HG03442 (cell line): ENCODE data around the gene GOSR1.
"Not testable (repeated sequence)": the region's sequence is repeated elsewhere in the genome, so short reads cannot be mapped to it uniquely, and the experiment has no call there.

ENCODE experiments used
- ATAC-seq: cut with Tn5 transposase; IDR thresholded peaks from one replicate; pipeline ENCODE4 v1.9.1; 2021; ENCODE audit warnings: mild to moderate bottlenecking, moderate library complexity; ENCODE audit not compliant: unreplicated experiment

The GOSR1 gene

DNA sequence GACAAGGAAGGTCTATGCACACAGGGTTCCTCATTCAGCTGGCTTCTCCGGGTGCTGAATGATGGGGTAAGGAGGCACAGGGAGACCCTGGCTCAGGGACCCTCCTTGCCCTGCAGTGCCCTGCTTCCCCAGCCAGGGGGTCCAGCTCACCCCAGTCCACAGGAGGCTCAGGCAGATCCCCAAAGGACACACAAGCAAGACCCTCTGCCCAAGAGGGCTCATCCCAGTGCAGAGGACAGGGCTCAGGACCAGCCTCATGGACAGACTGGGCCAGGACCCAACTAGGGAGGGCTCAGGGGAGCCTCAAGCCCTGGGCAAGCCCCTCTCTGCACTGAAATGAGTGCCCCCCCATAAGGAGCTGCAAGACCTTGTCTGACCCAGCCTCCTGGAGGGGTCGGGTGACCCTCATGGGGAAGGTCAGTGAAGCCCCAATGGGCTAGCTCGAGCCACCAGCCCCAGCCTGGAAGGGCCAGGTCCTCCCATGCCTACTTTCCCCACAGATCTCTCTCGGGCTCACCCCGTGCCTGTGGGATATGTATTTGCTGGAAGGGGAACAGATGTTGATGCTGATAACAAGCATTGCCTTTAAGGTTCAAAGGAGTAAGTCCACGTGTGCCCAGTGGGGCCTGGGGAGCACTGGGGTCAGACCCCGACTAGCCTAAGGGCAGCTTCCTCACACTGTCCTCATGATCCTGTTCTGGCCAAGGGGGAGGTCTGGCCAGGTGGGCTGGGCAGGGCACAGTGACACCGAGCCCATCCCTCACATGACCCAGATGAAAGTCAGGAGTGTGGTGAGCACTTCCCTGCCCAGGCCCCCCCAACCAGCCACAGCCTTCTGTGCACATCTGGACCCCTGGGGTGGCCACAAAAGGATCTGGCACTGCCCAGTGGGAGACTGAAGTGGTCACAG, 83.2 kb downstream of the GOSR1 start:
- not testable (repeated sequence) for ATAC-seq

DNA sequence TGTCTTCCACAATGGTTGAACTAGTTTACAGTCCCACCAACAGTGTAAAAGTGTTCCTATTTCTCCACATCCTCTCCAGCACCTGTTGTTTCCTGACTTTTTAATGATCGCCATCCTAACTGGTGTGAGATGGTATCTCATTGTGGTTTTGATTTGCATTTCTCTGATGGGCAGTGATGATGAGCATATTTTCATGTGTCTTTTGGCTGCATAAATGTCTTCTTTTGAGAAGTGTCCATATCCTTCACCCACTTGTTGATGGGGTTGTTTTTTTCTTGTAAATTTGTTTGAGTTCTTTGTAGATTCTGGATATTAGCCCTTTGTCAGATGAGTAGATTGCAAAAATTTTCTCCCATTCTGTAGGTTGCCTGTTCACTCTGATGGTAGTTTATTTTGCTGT, 84.6 kb downstream of the GOSR1 start:
- not testable (repeated sequence) for ATAC-seq

DNA sequence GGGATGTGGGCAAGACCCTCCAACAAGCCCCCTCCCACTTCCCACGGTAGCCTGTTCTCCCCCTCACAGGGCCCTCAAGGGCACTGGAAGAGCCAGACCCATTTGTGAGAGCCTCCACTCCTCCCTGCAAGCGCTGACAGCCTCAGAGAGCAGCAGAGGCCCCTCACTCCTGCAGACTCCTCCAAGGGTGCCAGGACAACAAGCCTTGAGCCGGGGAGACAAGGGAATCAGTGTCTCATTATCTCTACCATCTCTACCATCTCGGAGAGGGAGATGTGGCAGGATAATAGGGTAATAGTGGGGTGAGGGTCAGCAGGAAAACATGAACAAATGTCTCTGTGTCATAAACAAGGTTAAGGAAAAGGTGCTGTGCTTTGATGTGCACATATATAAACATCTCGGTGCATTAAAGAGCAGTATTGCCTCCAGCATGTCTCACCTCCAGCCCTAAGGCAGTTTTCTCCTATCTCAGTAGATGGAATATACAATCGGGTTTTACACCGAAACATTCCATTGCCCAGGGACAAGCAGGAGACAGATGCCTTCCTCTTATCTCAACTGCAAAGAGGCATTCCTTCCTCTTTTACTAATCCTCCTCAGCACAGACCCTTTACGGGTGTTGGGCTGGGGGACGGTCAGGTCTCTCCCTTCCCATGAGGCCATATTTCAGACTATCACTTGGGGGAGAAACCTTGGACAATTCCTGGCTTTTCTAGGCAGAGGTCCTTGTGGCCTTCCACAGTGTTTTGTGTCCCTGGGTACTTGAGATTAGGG, 86.1 kb downstream of the GOSR1 start:
- not testable (repeated sequence) for ATAC-seq

DNA sequence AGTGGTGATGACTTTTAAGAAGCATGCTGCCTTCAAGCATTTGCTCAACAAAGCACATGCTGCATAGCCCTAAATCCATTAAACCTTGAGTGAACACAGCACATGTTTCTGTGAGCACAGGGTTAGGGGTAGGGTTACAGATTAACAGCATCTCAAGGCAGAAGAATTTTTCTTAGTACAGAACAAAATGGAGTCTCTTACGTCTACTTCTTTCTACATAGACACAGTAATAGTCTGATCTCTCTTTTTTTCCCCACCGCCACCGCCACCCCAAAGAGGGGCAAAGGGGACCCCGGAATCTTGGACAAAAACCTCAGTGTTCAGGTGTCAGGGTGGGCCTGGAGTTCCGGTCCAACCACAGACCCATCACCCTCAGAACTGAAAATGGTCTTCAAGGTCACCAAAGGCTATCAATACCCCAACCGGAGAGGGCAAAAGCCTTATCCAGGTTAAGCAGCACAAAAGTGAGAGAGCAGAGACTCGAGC, 86.7 kb downstream of the GOSR1 start:
- ATAC-seq, result not testable (repeated sequence)

DNA sequence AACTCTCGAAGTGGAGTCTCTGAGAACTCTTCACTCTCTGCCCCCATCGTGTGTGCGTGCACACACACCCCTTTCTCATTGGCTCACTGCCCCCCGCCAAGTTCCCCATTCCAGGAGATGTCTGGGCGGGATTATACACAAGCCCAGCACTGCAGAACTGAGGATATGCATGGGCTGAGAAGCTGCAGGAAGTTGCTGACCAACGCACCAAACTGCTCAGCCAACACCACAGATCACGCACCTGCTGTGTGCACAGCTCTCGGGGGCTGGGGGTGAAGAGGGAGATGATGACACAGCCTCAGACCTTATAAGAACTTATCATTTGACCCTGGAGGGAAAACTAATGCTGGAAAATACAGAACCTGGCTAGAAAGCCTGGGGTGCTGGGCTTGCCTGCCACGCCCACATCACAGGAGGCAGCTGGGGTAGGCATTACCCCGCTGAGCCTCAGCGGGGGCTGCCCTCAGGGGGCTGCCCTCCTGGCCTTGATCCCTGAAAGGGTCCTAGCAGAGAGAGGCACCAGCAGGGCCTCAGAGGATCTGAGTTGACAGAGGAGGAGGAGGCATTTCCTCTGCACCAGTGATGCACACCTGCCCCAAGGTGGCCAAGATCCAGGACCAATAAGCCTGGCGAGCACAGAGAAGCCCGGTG, 87.3 kb downstream of the GOSR1 start:
- not testable (repeated sequence) for ATAC-seq

DNA sequence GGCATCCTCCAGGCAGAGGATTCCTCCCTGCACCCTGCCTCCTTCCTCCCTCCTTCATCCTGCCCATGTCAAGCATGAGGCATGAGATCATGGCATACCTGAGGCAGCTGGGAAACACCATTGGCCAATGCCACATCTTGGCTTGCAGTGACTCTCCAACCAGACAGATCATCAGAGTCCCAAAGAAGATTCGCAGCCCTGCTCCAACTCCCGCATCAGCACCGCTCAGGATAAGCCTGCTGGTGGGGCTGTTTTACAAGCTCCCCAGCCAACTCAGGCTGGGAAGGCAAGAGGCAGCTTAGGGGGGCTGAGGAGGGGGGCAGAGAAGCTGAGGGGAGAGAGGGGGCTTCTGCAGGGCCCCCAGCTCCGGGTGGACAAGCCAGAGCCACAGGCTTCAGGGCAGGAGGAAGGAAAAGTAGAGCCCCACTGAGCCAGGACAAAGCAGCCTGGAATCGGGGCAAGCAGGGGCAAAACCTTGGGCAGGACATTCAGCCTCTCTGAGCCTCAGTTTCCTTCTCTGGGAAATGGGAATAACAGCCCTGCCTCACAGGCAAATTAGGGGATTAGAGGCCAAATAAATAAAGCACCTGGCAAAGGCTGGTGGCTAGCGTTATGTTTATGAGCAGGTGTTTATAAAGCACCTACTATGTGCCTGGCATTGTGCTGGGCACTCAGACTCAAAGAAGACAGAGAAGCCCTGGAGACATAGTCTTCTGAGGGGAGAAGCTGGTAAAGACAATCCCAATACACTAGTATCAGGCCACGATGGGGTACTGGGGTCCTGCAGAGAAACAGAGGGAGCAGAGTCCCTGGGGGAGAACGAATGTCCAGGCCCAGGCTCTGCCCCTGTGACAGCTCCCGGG, 88.1 kb downstream of the GOSR1 start:
- no peak for ATAC-seq

DNA sequence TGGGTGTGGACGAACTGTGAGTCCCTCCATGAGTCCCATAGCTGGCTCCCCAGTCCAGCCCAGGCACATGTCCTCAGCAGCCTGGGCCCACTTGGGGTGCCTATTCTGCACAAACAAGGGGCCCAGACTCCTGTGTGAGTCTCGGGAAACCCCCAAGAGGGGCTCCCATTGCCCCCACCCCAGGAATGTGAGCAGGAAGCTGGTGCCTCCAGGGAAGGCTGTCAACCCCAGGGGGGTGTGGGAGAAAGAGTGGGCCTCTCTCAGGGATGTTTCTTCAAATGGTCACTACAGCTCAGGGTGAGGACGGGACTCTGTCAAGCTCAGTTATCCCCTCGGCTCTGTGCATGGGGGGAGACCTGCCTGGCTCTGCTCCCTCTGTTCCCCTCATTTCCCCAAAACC, 88.9 kb downstream of the GOSR1 start:
- ATAC-seq, result not testable (repeated sequence)

DNA sequence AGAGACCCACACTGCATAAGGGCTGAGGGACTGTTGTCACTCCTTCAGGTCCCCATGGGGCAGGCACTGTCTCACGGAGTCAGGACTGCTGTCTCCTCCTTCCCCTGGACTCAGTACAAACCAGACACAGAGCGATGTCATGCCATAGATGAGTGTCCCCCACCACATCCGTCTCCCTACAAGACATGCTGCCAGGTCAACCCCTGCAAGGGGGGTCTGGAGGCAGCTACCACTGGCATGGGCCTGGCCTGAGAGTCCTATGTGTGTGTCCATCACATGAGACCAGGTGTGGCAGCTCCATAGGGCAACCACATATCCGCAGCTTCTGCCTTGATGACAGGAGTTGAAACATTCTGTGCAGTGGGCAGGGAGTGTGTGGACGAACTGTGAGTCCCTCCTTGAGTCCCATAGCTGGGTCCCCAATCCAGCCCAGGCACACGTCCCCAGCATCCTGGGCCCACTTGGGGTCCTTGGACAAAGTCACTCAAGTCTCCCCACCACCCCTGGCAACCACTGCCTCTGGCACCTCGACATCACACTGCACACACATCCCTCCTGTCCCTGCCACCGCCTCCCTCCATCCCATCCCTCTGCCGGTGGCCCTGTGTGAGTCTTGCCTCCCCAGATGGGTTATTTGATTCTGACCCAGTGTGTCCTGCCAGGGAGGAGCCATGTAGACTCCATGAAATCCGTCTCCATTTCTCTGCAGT, 89.5 kb downstream of the GOSR1 start:
- ATAC-seq, result not testable (repeated sequence)

DNA sequence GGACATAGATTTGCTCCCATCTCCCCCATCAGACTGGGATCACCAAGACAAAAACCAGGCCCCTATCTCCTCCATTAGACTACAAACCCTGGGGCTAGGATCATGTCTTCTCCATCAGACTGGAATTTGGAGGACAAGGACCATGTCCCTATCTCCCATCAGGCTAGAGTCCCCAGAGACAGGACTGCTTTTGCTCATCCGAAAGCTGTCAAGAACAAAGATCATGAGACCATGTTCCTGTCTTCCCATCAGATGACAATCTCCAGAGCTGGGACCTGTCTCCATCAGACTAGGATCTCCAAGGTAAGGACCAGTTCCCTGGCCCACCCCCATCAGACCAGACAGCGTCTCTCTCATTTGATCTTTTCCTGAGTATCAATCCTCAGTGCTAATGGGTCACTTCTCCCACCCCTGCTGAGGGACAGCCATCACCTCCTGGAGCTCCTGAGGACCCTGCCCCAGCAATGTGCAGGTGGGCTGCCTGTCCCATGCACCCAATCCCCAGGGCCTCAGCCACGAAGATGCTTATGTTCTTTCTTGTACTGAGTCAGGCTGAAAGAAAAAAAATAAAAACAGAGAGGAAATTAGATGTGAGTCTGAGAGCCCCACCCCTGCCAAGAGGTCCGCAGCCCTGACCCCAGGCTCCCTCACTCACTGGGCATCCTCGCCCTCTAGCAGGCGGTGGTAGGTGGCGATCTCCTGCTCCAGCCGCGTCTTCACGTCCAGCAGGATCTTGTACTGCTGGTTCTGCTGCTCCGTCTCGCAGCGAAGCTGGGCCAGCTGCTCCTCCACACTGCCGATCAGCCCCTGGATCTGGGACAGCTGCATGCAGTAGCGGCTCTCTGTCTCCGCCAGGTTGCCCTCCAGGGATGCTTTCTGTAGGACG, 90.3 kb downstream of the GOSR1 start:
- no peak for ATAC-seq

DNA sequence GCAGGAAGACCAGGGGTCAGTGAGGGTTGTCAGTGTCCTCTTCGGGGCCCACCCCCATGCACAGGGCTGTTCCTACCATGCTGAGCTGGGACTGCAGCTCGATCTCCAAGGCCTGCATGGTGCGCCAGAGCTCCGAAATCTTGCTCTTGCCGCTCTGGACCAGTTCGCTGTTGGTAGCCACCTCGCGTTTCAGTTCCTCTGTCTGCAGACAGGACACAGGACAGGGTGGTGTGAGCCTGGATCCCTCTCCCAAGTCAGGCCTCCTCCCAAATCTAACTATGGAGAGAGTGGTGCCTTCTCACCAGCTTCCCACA, 90.9 kb downstream of the GOSR1 start:
- ATAC-seq, result no peak

DNA sequence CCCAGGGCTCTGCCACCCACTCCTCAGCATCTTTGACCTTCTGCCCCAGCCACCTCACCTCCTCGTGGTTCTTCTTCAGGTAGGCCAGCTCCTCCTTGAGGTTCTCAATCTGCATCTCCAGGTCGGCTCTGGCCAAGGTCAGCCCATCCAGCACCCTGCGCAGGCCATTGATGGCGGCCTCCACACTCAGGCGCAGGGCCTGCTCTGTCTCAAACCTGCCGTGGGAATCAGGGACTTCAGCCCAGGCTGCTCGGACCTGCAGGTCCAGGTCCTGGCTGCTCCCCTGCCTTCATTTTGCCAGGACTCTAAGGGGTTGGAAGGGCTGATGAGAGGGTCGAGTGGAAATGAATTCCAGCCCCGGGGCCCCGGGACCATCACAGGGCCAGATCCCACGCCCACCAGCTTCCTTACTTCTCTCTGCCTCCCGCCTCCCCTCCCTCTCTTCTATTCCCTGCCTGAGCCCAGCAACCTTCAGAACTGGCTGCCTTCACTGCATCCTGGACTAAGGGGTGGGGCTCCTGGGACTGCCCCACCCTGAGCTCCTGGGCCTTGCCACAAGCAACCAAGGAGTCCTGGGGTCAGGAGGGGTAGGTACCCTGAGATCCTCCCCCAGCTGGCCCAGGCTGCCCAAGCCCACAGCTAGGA, 92.4 kb downstream of the GOSR1 start:
- not testable (repeated sequence) for ATAC-seq

DNA sequence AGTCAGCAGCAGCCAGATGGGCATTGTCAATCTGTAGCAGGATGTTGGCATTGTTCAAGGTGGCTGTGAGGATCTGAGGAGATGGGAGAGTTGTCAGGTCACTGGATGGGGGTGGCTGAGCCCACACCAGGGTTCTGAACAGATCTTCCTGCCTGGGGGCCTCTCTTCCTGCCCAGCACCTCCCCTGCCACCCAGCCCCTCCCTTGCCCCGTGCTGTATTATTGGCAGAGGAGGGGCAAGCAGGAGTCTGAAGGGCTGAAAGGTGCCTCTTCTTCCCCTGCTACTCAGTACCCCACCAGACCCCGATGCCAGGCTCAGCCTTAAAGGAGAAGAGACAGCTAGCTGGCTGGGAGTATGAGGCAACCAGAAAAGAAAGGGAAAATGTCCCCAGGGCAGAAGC, 93.0 kb downstream of the GOSR1 start:
- no peak for ATAC-seq

DNA sequence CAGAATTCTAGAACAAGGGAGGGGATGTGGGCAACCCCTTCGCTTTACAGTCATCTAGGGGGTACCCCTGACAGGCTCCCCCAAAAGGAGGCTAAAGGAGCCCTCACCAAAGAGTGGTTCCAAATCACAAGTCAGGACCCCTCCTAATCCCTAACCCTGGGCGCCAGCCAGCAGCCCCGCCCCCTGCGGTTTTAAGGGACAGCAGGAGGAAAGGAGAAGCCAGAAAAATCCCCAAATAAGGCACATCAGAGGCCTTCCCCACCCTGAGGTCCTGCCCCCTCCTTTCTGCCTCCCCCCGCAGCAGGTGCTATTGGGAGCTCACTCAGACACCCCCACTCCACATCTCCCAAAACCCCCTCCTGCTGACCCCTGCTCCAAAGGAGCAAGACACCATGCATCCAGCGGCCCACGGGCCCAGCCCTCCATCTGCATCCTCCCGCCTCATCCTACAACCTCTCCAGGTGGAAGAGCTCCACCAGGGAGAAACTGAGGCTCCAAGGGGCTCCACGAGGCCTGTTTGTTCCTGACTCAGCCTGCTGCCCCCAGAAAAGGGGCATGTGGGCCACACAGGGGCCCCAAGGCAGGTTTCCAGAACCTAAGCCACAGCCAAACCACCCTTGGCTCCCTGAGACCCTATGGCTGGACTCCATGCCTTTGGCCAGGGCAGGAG, 93.5 kb downstream of the GOSR1 start:
- no peak for ATAC-seq

DNA sequence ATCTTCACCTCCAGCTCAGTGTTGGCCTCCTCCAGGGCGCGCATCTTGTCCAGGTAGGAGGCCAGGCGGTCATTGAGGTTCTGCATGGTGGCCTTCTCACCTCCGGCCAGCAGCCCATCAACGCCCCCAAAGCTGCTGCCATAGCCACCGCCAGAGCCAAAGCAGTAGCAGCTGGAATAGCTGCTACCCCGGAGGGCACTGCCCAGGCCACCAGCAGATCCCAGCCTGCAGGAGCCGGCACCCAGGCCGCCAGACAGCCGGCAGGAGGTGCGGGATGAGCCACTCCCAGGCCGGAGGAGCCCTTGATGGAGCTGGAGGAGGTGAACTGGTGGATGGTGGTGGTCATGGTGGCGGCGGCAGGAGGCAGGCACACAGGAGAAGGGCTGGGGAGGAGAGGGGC, 94.2 kb downstream of the GOSR1 start:
- not testable (repeated sequence) for ATAC-seq

DNA sequence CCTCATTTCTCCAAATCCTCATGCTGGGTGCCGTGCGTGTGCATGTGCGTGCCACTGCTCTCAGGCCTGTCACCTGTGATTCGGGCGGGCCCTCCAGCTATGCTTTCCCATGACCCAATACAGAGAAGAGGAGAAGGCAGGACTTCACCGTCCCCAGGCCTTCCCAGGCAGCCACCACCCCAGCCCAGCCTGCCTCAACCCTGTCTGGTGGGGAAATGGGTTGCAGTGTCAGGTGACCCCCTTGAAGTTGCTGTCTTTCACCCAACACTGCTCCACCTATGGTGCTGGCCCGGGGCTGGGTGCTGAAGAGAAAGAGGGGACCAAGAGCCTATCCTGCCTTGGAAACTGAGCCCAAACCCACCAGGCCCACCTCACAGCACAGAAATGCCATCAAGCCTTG, 94.7 kb downstream of the GOSR1 start:
- no peak for ATAC-seq

DNA sequence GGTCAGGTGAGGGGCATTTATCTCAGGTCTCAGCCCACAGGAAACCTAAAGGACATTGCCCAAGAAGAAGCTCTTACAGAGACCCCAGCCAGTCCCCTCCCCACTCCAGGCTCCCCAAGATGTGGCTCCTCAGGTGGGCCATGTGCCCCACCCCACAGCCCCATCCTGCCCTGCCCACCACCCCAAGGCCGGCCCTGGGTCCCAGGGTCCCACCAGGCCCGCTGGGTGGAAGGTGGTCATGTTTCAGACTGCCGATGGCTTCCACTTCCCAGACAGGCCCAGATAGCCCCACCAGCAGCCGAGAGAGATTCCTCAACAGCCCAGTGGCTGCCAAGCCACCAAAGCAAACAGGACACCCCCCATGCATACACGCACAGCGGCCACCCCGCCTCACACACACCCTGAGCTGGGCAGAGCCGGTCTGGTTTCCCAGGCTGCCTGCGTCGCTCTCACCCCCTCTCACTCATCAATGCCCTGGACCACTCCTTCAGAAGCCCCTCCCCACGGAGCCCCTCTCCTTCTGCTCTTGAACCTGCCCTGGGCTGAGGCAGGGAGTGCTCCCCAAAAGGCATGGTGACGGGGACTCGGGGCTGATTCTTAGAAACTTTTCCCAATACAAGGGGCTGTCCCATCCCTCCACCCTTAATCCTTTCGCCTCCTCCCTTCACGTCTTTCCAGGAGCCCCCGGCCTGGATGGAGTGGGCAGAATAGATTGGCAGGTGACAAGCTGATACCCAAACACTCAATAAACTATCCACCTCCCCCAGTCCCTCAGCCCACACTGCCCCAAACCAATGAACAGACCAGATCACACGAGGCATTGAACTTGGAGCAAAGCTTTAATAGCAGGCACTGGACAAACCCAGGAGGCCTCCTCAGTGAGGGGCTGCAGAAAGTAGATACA, 95.7 kb downstream of the GOSR1 start:
- ATAC-seq, result not testable (repeated sequence)
